Lower lobe of right lung (tissue), 2 donors: ENCODE data around the gene LRPAP1. TPM values are rescaled to one million over a fixed set of nuclear protein-coding genes. Genes with fewer than 3 reads are reported as not detected.

Source experiments
- ATAC-seq, 2 donors: fragments of 200-7000 bp; cut with Tn5 transposase; one replicate each; pipeline ENCODE4 v1.9.1; 2020 to 2022; ENCODE audit warnings: mild to moderate bottlenecking in 2 of 2, moderate library complexity in 2 of 2
- DNase-seq: peaks from one replicate; pipeline ENCODE4 v3.0.0-alpha.2; 2020
- H3K27ac ChIP-seq: fragments of 200-600 bp; one replicate; pipeline ENCODE4 v1.8.0; 2022
- H3K27me3 ChIP-seq: fragments of 200-600 bp; one replicate; pipeline ENCODE4 v1.8.0; 2022; ENCODE audit warnings: low read depth
- H3K36me3 ChIP-seq: fragments of 200-600 bp; one replicate; pipeline ENCODE4 v1.8.0; 2022; ENCODE audit warnings: mild to moderate bottlenecking
- H3K4me1 ChIP-seq: fragments of 200-600 bp; one replicate; pipeline ENCODE4 v1.8.0; 2022
- H3K4me3 ChIP-seq: fragments of 200-600 bp; one replicate; pipeline ENCODE4 v1.8.0; 2022; ENCODE audit warnings: mild to moderate bottlenecking
- H3K9me3 ChIP-seq: fragments of 200-600 bp; one replicate; pipeline ENCODE4 v1.8.0; 2022
- CTCF ChIP-seq: fragments of 200-600 bp; IDR thresholded peaks from one replicate; pipeline ENCODE4 v1.8.0; 2022; ENCODE audit warnings: antibody characterized with exemption, mild to moderate bottlenecking
- intact Hi-C: fragments of 100-400 bp; cut with DNase I; formaldehyde crosslinking; loops from one replicate; pipeline ENCODE4 v1.11.0; 2022
- total RNA-seq: library from RNA; stranded (reverse); fragmentation: NEBNext Ultra II Directional; extraction: Animal tissue kit (Norgen Biotek cat#: 25700); gene quantifications from one replicate; pipeline ENCODE4 v1.2.1, GENCODE V29; 2021
- donor health status: DM: no; HTN: yes; CAD: no; lungs with severe emphysema.

LRPAP1 gene
- total RNA-seq, 1 donor from 2014 or later = 224 TPM

GRCh38 chr4:3495204-3495975 is 36.8 kb downstream of the LRPAP1 start:
- Histone ChIP-seq H3K36me3 (no peaks in the 10 kb centered on the region), H3K9me3 (no peaks in the 10 kb centered on the region), H3K4me3 (no peak overlapping the region), H3K27me3 (peaks cover 44% of the 10 kb centered on the region), H3K4me1 (no peaks in the 10 kb centered on the region), H3K27ac (no peak overlapping the region)
- ATAC-seq (no peak), DNase-seq (no peak)
- intact Hi-C loops = no loop called here
- no peak for TF ChIP-seq CTCF

GRCh38 chr4:3494462-3494871 is 37.8 kb downstream of the LRPAP1 start:
- Histone ChIP-seq H3K4me3 (no peak overlapping the region), H3K9me3 (no peaks in the 10 kb centered on the region), H3K27me3 (peaks cover 44% of the 10 kb centered on the region), H3K36me3 (no peaks in the 10 kb centered on the region), H3K27ac (no peak overlapping the region), H3K4me1 (no peaks in the 10 kb centered on the region)
- DNase-seq = no peak
- intact Hi-C loops = no loop called here
- no peak for ATAC-seq
- TF ChIP-seq CTCF = no peak

GRCh38 chr4:3493720-3494461 is 38.3 kb downstream of the LRPAP1 start:
- Histone ChIP-seq H3K4me3 (no peak overlapping the region), H3K36me3 (no peaks in the 10 kb centered on the region), H3K9me3 (no peaks in the 10 kb centered on the region), H3K27me3 (peaks cover 49% of the 10 kb centered on the region), H3K27ac (no peak overlapping the region), H3K4me1 (no peaks in the 10 kb centered on the region)
- intact Hi-C loops = no loop called here
- no peak for ATAC-seq
- no peak for DNase-seq
- no peak for TF ChIP-seq CTCF

GRCh38 chr4:3492741-3493719 is 39.2 kb downstream of the LRPAP1 start:
- no peak overlapping the region for H3K27ac ChIP-seq
- H3K4me1 ChIP-seq = no peaks in the 10 kb centered on the region
- H3K4me3 ChIP-seq = no peak overlapping the region
- H3K9me3 ChIP-seq = no peaks in the 10 kb centered on the region
- no peak for ATAC-seq
- no peaks in the 10 kb centered on the region for H3K36me3 ChIP-seq
- no peak for TF ChIP-seq CTCF
- intact Hi-C loops = no loop called here
- no peak for DNase-seq
- peaks cover 52% of the 10 kb centered on the region for H3K27me3 ChIP-seq
